Prostate gland (tissue), 2 donors: ENCODE measurements around the gene WDR72. TPM values are rescaled to one million over a fixed set of nuclear protein-coding genes. Genes with fewer than 3 reads are reported as not detected.

Source experiments
- DNase-seq: peaks from one replicate; pipeline ENCODE4 v3.0.0-alpha.2; 2019; ENCODE audit warnings: low spot score
- H3K27ac ChIP-seq, 2 donors: fragments of 200-600 bp; sonication (generic); 2 replicates each; pipeline ENCODE4 v1.5.1; 2017 to 2019
- H3K27me3 ChIP-seq: fragments of 200-600 bp; sonication (generic); replicated peaks from 2 replicates; pipeline ENCODE4 v1.5.1; 2019; ENCODE audit not compliant: insufficient read depth
- H3K36me3 ChIP-seq, 2 donors: fragments of 200-600 bp; sonication (generic); 1 replicate in 1 of 2; 2 replicates in 1 of 2; pipeline versions ENCODE4 v1.5.1 to v1.8.1; 2017 to 2019
- H3K4me1 ChIP-seq: fragments of 200-600 bp; sonication (generic); replicated peaks from 2 replicates; pipeline ENCODE4 v1.5.1; 2019
- H3K4me3 ChIP-seq, 2 donors: fragments of 200-600 bp; sonication (generic); 2 replicates each; pipeline ENCODE4 v1.5.1; 2017 to 2019
- H3K9me3 ChIP-seq: fragments of 200-600 bp; sonication (generic); 2 replicates; pipeline ENCODE4 v1.5.1; 2017
- CTCF ChIP-seq, 4 experiments: fragments of 200-600 bp in 2 of 4; fragments of 450-650 bp in 2 of 4; sonication (generic) in 2 of 4; IDR thresholded peaks; 1 replicate in 3 of 4; 2 replicates in 1 of 4; pipeline ENCODE4 v1.5.1; 2016 to 2019; ENCODE audit warnings: antibody characterized with exemption in 4 of 4, mild to moderate bottlenecking in 2 of 4, moderate library complexity in 2 of 4
- POLR2A ChIP-seq: fragments of 450-650 bp; IDR thresholded peaks from one replicate; pipeline ENCODE4 v1.6.1; 2016; ENCODE audit warnings: antibody characterized with exemption, mild to moderate bottlenecking
- POLR2AphosphoS5 ChIP-seq: sonication (generic); formaldehyde crosslinking; IDR thresholded peaks from one replicate; pipeline ENCODE4 v1.6.1; 2017; ENCODE audit warnings: antibody characterized with exemption
- WGBS: methylation state at CpG from one replicate; pipeline ENCODE4 v1.1.5; 2018; 5-methylcytosine and 5-hydroxymethylcytosine counted together
- intact Hi-C: fragments of 100-400 bp; cut with DNase I; formaldehyde crosslinking; loops from one replicate; pipeline ENCODE4 v1.14.2; 2022
- total RNA-seq, 2 donors: library from RNA; depleted of rRNA; stranded (reverse); fragments of >200 nt; gene quantifications; one replicate each; pipeline ENCODE4 v1.1.0, GENCODE V29; 2016

Gene WDR72
- total RNA-seq, 2 donors from 2014 or later: 0.64 to 0.80 TPM

GRCh38 chr15:53498996-53499395 is 260.5 kb downstream of the WDR72 start:
- no peaks in the 10 kb centered on the region for H3K9me3 ChIP-seq
- 89% methylated on average over 4 of the region's 4 CpGs for WGBS
- intact Hi-C loops: no loop called here
- H3K27ac ChIP-seq: no peak overlapping the region
- no peaks in the 10 kb centered on the region for H3K36me3 ChIP-seq
- no peaks in the 10 kb centered on the region for H3K27me3 ChIP-seq
- DNase-seq: no peak
- H3K4me3 ChIP-seq: no peak overlapping the region
- TF ChIP-seq CTCF (IDR thresholded peaks at IDR 0.05) (no peak), POLR2A (no peak), POLR2AphosphoS5 (no peak)
- no peaks in the 10 kb centered on the region for H3K4me1 ChIP-seq

- Histone ChIP-seq H3K27me3 (no peaks in the 10 kb centered on the region), H3K36me3 (no peaks in the 10 kb centered on the region), H3K9me3 (no peaks in the 10 kb centered on the region), H3K27ac (no peak overlapping the region), H3K4me3 (no peak overlapping the region), H3K4me1 (no peaks in the 10 kb centered on the region)
- DNase-seq: no peak
- TF ChIP-seq CTCF (IDR thresholded peaks at IDR 0.05): no peak
- no peak for TF ChIP-seq POLR2AphosphoS5
- TF ChIP-seq POLR2A: no peak
- intact Hi-C loops: no loop called here
Measured at GRCh38 chr15:53490341-53490740, 269.1 kb downstream of the WDR72 start.

- no peaks in the 10 kb centered on the region for H3K36me3 ChIP-seq
- TF ChIP-seq CTCF (IDR thresholded peaks at IDR 0.05) (no peak), POLR2AphosphoS5 (no peak), POLR2A (no peak)
- WGBS: 82% methylated on average over 1 of the region's 1 CpG
- no peak for DNase-seq
- no peak overlapping the region for H3K4me3 ChIP-seq
- H3K27ac ChIP-seq: no peak overlapping the region
- H3K27me3 ChIP-seq: no peaks in the 10 kb centered on the region
- no peaks in the 10 kb centered on the region for H3K4me1 ChIP-seq
- intact Hi-C loops: no loop called here
- no peaks in the 10 kb centered on the region for H3K9me3 ChIP-seq
Measured at GRCh38 chr15:53482055-53482454, 277.4 kb downstream of the WDR72 start.

- Histone ChIP-seq H3K27ac (no peak overlapping the region), H3K4me1 (no peaks in the 10 kb centered on the region), H3K36me3 (no peaks in the 10 kb centered on the region), H3K4me3 (no peak overlapping the region), H3K27me3 (no peaks in the 10 kb centered on the region), H3K9me3 (no peaks in the 10 kb centered on the region)
- intact Hi-C loops: no loop called here
- TF ChIP-seq CTCF (IDR thresholded peaks at IDR 0.05) (no peak), POLR2A (no peak)
- DNase-seq: no peak
- 81% methylated on average over 9 of the region's 9 CpGs for WGBS
Measured at GRCh38 chr15:53477981-53478766, 281.3 kb downstream of the WDR72 start.

- TF ChIP-seq POLR2AphosphoS5 (no peak), CTCF (IDR thresholded peaks at IDR 0.05) (no peak), POLR2A (no peak)
- Histone ChIP-seq H3K4me3 (no peak overlapping the region), H3K27me3 (no peaks in the 10 kb centered on the region), H3K4me1 (no peaks in the 10 kb centered on the region), H3K36me3 (no peaks in the 10 kb centered on the region), H3K9me3 (no peaks in the 10 kb centered on the region), H3K27ac (no peak overlapping the region)
- WGBS: 32% methylated on average over 1 of the region's 1 CpG
- intact Hi-C loops: no loop called here
- no peak for DNase-seq
Measured at GRCh38 chr15:53473886-53474285, 285.6 kb downstream of the WDR72 start.
